HG03558 (cell line): ENCODE data around the gene KCNQ1.

Experiments
- ATAC-seq: cut with Tn5 transposase; IDR thresholded peaks from one replicate; pipeline ENCODE4 v1.9.1; 2021; ENCODE audit warnings: moderate number of reproducible peaks; ENCODE audit not compliant: unreplicated experiment; ENCODE audit errors: extremely low read depth

The KCNQ1 gene

GRCh38 chr11:2686360-2687222 is 241.8 kb downstream of the KCNQ1 start:
- ATAC-seq: no peak

- no peak for ATAC-seq
Measured at GRCh38 chr11:2687223-2687530, 242.4 kb downstream of the KCNQ1 start.

GRCh38 chr11:2687782-2688191 is 243.0 kb downstream of the KCNQ1 start:
- no peak for ATAC-seq

- no peak for ATAC-seq
Measured at GRCh38 chr11:2688381-2689231, 243.8 kb downstream of the KCNQ1 start.

- no peak for ATAC-seq
Measured at GRCh38 chr11:2689651-2690575, 245.1 kb downstream of the KCNQ1 start.

GRCh38 chr11:2690596-2691354 is 246.0 kb downstream of the KCNQ1 start:
- no peak for ATAC-seq

- no peak for ATAC-seq
Measured at GRCh38 chr11:2691355-2691761, 246.6 kb downstream of the KCNQ1 start.

GRCh38 chr11:2691991-2692875 is 247.4 kb downstream of the KCNQ1 start:
- ATAC-seq: no peak

GRCh38 chr11:2693271-2694261 is 248.8 kb downstream of the KCNQ1 start:
- no peak for ATAC-seq

- ATAC-seq: no peak
Measured at GRCh38 chr11:2694495-2694894, 249.7 kb downstream of the KCNQ1 start.

GRCh38 chr11:2694995-2695939 is 250.5 kb downstream of the KCNQ1 start:
- ATAC-seq: no peak

GRCh38 chr11:2696455-2696854 is 251.6 kb downstream of the KCNQ1 start:
- ATAC-seq: no peak

GRCh38 chr11:2697866-2698265 is 253.1 kb downstream of the KCNQ1 start:
- no peak for ATAC-seq

- ATAC-seq: no peak
Measured at GRCh38 chr11:2698386-2699184, 253.8 kb downstream of the KCNQ1 start.

GRCh38 chr11:2699185-2699530 is 254.3 kb downstream of the KCNQ1 start:
- ATAC-seq: no peak
